ENCODE results near the gene OR2F1.

GRCh38 chr7:143954544-143954943 is at the start of gene OR2F1:
- TF ChIP-seq POLR2A (IDR thresholded peaks at IDR 0.05): no peak
- no peak for TF ChIP-seq POLR2AphosphoS5 (IDR thresholded peaks at IDR 0.05)
